Uterus (tissue), 2 donors: ENCODE results near the gene ACVR1B.

ENCODE experiments used
- POLR2A ChIP-seq, 2 donors: fragments of 450-650 bp; IDR thresholded peaks; one replicate each; pipeline ENCODE4 v1.6.1; 2016; ENCODE audit warnings: antibody characterized with exemption in 2 of 2, mild to moderate bottlenecking in 1 of 2, moderate library complexity in 1 of 2
- TF ChIP-seq, protein P1 (sequence below), 4 experiments: fragments of 200-600 bp in 2 of 4; fragments of 450-650 bp in 2 of 4; sonication (generic) in 2 of 4; IDR thresholded peaks; one replicate each; pipeline ENCODE4 v1.5.1; 2016 to 2019; ENCODE audit warnings: antibody characterized with exemption in 4 of 4, mild to moderate bottlenecking in 2 of 4, moderate library complexity in 1 of 4

DNA sequence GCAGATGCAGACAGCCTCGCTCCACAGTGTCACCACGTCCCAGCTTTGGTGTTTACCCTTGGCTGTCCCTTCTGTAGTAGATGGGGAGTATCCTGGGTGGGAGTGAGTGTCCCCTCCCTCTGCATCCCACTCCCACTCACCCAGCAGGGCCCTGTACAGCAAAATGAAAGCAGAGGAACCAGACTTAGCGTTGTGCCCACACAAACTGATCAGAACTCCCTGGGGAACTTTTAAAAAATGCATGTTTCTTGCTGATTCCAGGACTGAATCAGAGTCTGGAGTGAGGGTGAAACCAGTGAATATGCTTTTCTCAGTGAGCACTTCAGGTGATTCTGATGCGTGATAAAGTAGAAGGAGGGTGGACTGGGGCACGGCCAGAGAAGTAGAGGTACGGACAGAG is 41.3 kb upstream of the ACVR1B start:
- TF ChIP-seq, protein P1, sequence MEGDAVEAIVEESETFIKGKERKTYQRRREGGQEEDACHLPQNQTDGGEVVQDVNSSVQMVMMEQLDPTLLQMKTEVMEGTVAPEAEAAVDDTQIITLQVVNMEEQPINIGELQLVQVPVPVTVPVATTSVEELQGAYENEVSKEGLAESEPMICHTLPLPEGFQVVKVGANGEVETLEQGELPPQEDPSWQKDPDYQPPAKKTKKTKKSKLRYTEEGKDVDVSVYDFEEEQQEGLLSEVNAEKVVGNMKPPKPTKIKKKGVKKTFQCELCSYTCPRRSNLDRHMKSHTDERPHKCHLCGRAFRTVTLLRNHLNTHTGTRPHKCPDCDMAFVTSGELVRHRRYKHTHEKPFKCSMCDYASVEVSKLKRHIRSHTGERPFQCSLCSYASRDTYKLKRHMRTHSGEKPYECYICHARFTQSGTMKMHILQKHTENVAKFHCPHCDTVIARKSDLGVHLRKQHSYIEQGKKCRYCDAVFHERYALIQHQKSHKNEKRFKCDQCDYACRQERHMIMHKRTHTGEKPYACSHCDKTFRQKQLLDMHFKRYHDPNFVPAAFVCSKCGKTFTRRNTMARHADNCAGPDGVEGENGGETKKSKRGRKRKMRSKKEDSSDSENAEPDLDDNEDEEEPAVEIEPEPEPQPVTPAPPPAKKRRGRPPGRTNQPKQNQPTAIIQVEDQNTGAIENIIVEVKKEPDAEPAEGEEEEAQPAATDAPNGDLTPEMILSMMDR (IDR thresholded peaks at IDR 0.05): no peak
- no peak for TF ChIP-seq POLR2A (IDR thresholded peaks at IDR 0.05)
